Stimulated activated CD4-positive, alpha-beta T cell treated with anti-CD3 and anti-CD28 coated beads, Interleukin-1b, Interleukin-23, amount 100 ng/mL, for 24 hours (primary cell): ENCODE measurements around the gene C20orf141.
"Not testable (repeated sequence)": the region's sequence is repeated elsewhere in the genome, so short reads cannot be mapped to it uniquely, and the experiment has no call there.

Experiments used
- DNase-seq, 4 experiments: peaks; one replicate each; pipeline ENCODE4 v3.0.0-alpha.2; 2020; ENCODE audit warnings: low read depth in 4 of 4, low spot score in 1 of 4

C20orf141 gene

GRCh38 chr20:2814587-2815051, at the start of gene C20orf141:
Gene C20orf141, plus strand, starts transcription at chr20:2814987. Its CDS starts 198 bp downstream, at chr20:2815185.
- DNase-seq, result no peak

DNA sequence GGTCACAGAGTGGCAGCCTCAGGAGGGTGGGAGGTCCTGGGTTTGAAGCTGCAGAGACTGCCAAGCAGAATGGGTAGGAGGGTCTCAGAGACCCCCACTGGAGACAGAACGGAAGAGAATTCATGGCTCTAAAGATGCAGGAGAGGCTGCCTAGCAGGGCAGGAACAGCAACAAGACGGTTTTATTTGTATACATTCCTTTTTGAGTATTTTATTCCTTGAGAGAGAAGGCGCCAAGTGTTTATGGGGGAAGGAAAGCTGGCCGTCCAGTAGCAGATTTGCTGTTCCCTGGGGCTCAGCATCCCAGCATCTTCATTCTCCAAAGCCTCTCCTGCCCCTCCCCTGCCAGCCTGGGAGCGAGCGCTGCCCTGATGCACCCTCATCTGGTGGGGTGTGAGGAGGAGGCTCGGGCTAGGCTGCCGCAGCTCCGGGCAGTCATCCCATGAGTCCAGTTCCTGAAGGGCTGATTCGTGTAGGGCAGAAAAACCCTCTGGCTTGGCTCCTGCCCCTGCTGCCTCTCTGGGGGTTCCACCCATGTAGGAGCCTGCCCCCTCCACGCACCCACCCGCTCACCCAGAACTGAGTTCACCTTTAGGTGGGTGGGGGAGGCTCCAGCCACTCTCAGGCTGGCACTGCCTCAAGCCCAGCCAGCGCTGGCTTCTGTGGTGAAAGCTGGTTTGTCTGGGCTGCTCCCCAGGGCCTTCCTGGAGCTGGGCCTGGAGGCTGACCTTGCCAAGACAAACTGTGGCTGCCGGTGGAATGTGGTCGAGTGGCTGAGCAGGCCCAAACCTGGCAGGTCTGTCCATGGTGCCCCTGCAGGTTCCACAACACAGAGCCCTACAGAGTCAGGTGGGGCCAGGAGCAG, 46.8 kb upstream of the C20orf141 start:
- DNase-seq, result no peak

- DNase-seq, result no peak
These were observed 46.2 kb upstream of the C20orf141 start for GRCh38 chr20:2768632-2769015.

GRCh38 chr20:2770091-2770490, 44.7 kb upstream of the C20orf141 start:
- not testable (repeated sequence) for DNase-seq

DNA sequence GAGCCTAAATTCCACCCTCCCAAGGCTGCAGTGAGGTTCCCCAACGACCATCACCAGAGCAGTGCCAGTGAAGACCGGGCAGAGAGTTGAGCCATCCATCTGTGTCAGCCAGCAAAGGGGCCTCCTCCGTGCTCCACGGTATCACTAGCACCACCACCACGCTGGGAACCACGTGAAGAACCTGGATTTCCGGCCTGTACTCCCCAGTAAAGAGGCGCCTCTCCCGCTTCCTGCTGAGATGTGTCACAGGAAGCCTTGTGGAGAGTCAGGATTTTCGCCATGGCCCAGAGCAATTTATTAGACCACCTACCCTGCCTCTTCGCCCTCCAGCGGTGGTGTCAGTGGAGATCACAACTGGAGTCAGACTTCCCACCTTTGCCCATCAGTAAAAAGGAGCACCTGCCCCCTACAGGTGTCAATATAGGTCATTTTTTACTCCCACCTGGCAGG, 43.1 kb upstream of the C20orf141 start:
- DNase-seq, result no peak

GRCh38 chr20:2773812-2774211, 41.0 kb upstream of the C20orf141 start:
- DNase-seq, result no peak

DNA sequence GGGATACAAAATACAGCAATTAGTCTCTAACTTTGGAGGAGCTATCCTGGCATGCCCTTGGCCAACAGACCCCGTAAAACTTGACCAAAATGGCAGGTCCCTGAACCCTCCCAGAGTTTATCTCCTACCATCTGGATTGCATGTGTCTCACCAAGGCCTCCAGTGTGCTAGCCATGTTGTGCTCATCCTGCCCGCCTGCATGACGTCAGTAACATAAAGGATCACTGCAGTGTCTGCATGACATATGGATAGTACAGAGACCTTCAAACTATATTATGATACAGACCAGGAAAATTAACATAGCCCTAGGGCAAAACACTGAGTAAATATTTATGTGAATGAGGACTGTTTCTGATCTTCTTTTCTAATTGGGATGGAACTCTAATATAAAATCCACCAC, 39.6 kb upstream of the C20orf141 start:
- DNase-seq, result no peak

GRCh38 chr20:2778602-2779321, 36.0 kb upstream of the C20orf141 start:
- no peak for DNase-seq

DNA sequence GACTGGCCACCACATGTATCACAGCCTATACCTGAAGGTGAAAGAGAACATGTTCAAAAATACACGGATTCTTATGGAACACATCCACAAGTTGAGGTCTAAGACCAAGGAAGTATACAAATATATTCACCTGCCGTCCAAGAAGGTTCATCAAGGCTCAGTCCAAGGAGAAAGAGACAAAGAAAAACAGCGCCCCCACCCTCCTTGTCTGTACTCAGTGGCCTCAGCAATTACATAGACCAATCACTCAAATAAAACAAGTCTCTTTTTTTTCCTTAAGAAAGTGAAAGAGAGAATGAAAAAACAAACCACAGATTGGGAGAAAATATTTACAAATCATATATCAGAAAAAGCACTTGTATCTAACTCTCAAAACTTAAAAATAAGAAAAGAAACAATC, 33.8 kb upstream of the C20orf141 start:
- DNase-seq, result no peak

- DNase-seq, result no peak
These were observed 30.8 kb upstream of the C20orf141 start for GRCh38 chr20:2783908-2784566.

DNA sequence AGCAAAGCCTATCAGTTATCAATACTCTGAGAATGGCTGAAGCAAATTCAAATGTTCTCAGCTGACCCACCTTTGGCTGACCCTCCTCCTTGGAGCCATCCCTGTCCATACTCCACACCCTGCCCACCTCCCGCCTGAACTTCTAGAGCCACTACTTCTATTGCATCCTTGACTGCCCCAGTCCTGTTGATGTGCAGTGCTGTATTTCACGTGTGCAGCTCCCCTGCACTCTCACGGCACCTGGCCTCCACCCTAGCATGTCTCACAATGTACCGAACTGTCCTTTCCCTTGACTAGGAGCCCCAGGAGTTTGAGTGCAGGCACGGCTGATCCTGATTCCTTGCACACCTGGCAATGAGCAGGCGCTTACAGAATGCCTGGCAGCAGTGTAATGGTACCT, 21.3 kb upstream of the C20orf141 start:
- no peak for DNase-seq

DNA sequence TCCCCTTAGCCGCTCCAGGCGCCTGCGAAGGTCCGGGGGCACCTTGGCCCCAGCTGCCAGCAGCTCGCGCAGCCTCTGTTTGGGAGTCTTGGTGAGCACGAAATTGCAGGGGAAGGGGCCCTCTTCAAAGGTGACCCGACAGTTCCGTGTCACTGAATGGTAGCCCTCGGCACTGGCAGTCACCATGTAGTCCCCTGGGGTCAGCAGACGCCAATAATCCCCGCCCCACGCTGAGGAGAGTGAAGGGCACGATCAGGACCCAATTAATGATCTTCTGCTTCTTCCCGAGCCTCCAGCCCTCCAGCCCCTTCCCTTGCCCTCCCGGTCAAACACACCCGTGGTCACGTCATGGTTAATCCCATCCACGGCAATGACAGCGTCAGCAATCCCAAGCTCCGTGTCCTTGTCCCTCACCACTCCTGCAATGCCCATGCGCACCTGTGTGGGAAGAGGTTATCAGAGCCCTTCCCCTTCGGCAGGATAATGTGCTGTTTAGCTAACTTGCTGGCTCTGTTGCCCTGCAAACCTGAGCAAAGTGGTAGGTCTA, 20.5 kb upstream of the C20orf141 start:
- DNase-seq, result no peak

- DNase-seq, result no peak
These were observed 19.8 kb upstream of the C20orf141 start for GRCh38 chr20:2794866-2795447.

DNA sequence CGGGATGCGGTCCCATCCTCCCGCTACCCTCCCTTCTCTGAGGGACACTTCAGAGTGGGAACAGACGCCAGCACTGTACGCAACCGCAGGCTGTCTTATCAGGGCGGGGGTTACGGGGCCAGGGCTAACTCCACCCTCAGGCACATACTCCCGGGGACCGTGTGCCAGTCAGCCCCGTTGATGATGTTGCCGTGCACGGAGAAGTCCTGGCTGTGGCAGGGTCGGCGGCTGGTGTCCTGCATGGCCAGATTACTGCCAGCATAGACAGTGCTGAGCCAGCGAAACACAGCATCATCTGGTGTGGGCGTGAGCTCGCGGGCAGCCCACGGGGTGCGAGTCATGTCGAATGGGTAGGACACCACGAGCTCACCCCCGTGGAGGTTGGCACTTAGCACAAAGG, 19.3 kb upstream of the C20orf141 start:
- DNase-seq, result no peak

- no peak for DNase-seq
These were observed 18.7 kb upstream of the C20orf141 start for GRCh38 chr20:2796011-2796660.

GRCh38 chr20:2797136-2797983, 17.4 kb upstream of the C20orf141 start:
- DNase-seq, result no peak

DNA sequence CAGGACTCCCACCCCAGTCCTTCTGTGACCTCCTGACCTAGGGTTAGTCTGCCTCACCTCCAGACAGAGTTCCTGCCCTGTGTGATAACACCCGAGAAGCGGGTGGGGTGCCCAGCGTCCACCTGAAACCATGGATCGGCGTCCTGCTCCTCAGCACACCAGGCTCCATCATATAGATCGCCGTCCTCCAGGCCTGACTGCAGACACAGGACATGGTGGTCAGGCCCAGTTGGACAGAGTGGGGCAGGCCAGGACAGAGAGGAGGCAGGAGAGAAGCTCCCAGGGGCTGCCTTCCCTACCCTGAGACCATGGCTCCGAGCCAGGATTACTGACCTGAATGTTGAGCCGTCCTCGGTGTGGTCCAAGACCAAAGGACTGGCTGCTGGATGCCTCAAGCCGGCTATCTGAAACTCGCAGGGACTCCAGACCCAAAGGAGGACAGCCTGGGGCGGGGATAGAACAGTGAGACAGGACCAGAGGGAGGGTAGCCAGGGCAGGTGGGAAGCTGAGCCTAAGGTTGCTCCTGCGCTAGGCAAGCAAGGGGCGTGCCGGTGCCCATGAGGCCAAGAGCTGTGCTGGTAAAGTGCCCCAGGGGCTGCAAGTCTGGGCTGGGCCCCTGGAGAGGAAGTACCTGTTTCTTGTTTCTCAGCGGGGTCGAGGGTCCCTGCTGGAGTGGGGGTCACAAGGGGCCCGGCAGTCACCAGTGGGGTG, 16.5 kb upstream of the C20orf141 start:
- no peak for DNase-seq

- DNase-seq, result no peak
These were observed 16.0 kb upstream of the C20orf141 start for GRCh38 chr20:2798814-2799213.

- no peak for DNase-seq
These were observed 15.5 kb upstream of the C20orf141 start for GRCh38 chr20:2799271-2799670.
